B cell (primary cell): ENCODE results near the gene TRPV6. TPM values are rescaled to one million over a fixed set of nuclear protein-coding genes. Genes with fewer than 3 reads are reported as not detected.

Source experiments
- ATAC-seq: fragments of 200-7000 bp; cut with Tn5 transposase; one replicate; pipeline ENCODE4 v1.10.0; 2021; ENCODE audit warnings: low read depth, mild to moderate bottlenecking, moderate number of reproducible peaks, moderate library complexity
- CTCF ChIA-PET: fragments of 350-600 bp; sonication (Branson Sonifier 250); formaldehyde crosslinking; loops from one replicate; lab custom pipeline; 2021; ENCODE audit warnings: antibody characterized with exemption, inconsistent platforms; lab: Charles Lee
- POLR2A ChIA-PET: fragments of 350-600 bp; sonication (Branson Sonifier 250); formaldehyde crosslinking; loops from one replicate; lab custom pipeline; 2021; ENCODE audit warnings: antibody characterized with exemption; lab: Charles Lee
- DNase-seq: peaks from one replicate; pipeline ENCODE4 v3.0.0; 2013
- H2AFZ ChIP-seq: 2 replicates; pipeline ENCODE4 v1.6.1; 2012; ENCODE audit warnings: mild to moderate bottlenecking, low read depth, low read length; ENCODE audit not compliant: insufficient read depth, poor library complexity, severe bottlenecking
- H3K27ac ChIP-seq, 2 donors: 1 replicate in 1 of 2; 2 replicates in 1 of 2; pipeline ENCODE4 v1.5.1; 2012 to 2013; ENCODE audit warnings: low read length in 2 of 2, mild to moderate bottlenecking in 2 of 2, moderate library complexity in 1 of 2
- H3K27me3 ChIP-seq, 4 experiments: fragments of 200-600 bp in 1 of 4; sonication (generic) in 1 of 4; replicated peaks in 1 of 4; 1 replicate in 2 of 4; 2 replicates in 2 of 4; pipeline versions ENCODE4 v1.6.1 to v1.7.0; 2013 to 2016; ENCODE audit warnings: low read length in 3 of 4, mild to moderate bottlenecking in 2 of 4, mixed read lengths in 1 of 4, moderate library complexity in 1 of 4; ENCODE audit not compliant: insufficient read depth in 4 of 4, control insufficient read depth in 3 of 4; ENCODE audit errors: control extremely low read depth in 1 of 4
- H3K36me3 ChIP-seq, 2 experiments: replicated peaks in 1 of 2; 1 replicate in 1 of 2; 2 replicates in 1 of 2; pipeline versions ENCODE4 v1.6.1 to v1.7.1; 2013; ENCODE audit warnings: low read length in 1 of 2; ENCODE audit not compliant: insufficient read depth in 2 of 2, control insufficient read depth in 1 of 2; ENCODE audit errors: control extremely low read depth in 1 of 2, extremely low read depth in 1 of 2
- H3K4me1 ChIP-seq, 2 donors: fragments of 200-600 bp in 1 of 2; sonication (generic) in 1 of 2; 1 replicate in 1 of 2; 2 replicates in 1 of 2; pipeline versions ENCODE4 v1.5.1 to v1.6.1; 2013 to 2017; ENCODE audit warnings: low read length in 2 of 2; ENCODE audit not compliant: control insufficient read depth in 2 of 2, insufficient read depth in 2 of 2
- H3K4me2 ChIP-seq: replicated peaks from 2 replicates; pipeline ENCODE3; 2012; ENCODE audit warnings: mild to moderate bottlenecking, low read depth, low read length; ENCODE audit not compliant: poor library complexity, severe bottlenecking
- H3K4me3 ChIP-seq, 5 experiments: fragments of 200-600 bp in 1 of 5; sonication (generic) in 1 of 5; 1 replicate in 3 of 5; 2 replicates in 2 of 5; pipeline versions ENCODE4 v1.5.1 to v1.7.0; 2011 to 2016; ENCODE audit warnings: low read length in 4 of 5, mild to moderate bottlenecking in 4 of 5, low read depth in 2 of 5, control low read depth in 1 of 5, moderate library complexity in 1 of 5; ENCODE audit not compliant: insufficient read depth in 1 of 5; ENCODE audit errors: control extremely low read depth in 1 of 5, extremely low read depth in 1 of 5
- H3K79me2 ChIP-seq: fragments of 200-600 bp; sonication (generic); one replicate; pipeline ENCODE4 v1.6.0; 2016; ENCODE audit warnings: low read length; ENCODE audit not compliant: control insufficient read depth, insufficient read depth
- H3K9ac ChIP-seq: fragments of 200-600 bp; sonication (generic); 2 replicates; pipeline ENCODE4 v1.6.1; 2017; ENCODE audit warnings: mild to moderate bottlenecking, low read length, moderate library complexity
- H3K9me3 ChIP-seq, 3 donors: one replicate each; pipeline versions ENCODE4 v1.6.1 to v1.7.1; 2013; ENCODE audit warnings: low read length in 2 of 3; ENCODE audit not compliant: control insufficient read depth in 2 of 3, insufficient read depth in 1 of 3; ENCODE audit errors: control extremely low read depth in 1 of 3
- H4K20me1 ChIP-seq: 2 replicates; pipeline ENCODE4 v1.6.0; 2012; ENCODE audit warnings: mild to moderate bottlenecking, low read length; ENCODE audit not compliant: insufficient read depth, control insufficient read depth, poor library complexity, severe bottlenecking
- H3K27ac Mint-ChIP-seq: one replicate; pipeline ENCODE4 v1.8.0; 2021; ENCODE audit warnings: mixed read lengths
- H3K27me3 Mint-ChIP-seq: one replicate; pipeline ENCODE4 v1.8.0; 2021; ENCODE audit warnings: mixed read lengths
- H3K4me1 Mint-ChIP-seq: one replicate; pipeline ENCODE4 v1.8.0; 2021; ENCODE audit warnings: mixed read lengths
- H3K4me3 Mint-ChIP-seq: one replicate; pipeline ENCODE4 v1.8.0; 2021; ENCODE audit warnings: mixed read lengths
- H3K9me3 Mint-ChIP-seq: one replicate; pipeline ENCODE4 v1.8.0; 2022; ENCODE audit warnings: mixed read lengths; ENCODE audit not compliant: insufficient read depth
- EZH2 ChIP-seq: IDR thresholded peaks from 2 replicates; pipeline ENCODE4 v1.6.1; 2012; ENCODE audit warnings: borderline replicate concordance, low read depth, mild to moderate bottlenecking, moderate library complexity, low read length; ENCODE audit not compliant: insufficient read depth, poor library complexity, severe bottlenecking
- WGBS: methylation state at CpG from one replicate; pipeline ENCODE4 v1.1.5; 2013; ENCODE audit warnings: missing lambda C conversion rate; ENCODE audit not compliant: insufficient coverage; 5-methylcytosine and 5-hydroxymethylcytosine counted together
- intact Hi-C: fragments of 100-400 bp; cut with micrococcal nuclease; formaldehyde crosslinking; loops from one replicate; pipeline ENCODE4 v1.10.0; 2022
- polyA plus RNA-seq: library from polyadenylated mRNA; depleted of rRNA; stranded (reverse); fragments of >200 nt; gene quantifications from 2 replicates; pipeline ENCODE4 v1.2.3, GENCODE V29; 2012
- total RNA-seq, 2 donors: library from RNA; stranded (reverse); fragments of 120-200 nt in 1 of 2; gene quantifications; 1 replicate in 1 of 2; 2 replicates in 1 of 2; pipeline versions ENCODE4 v1.2.3 to v1.2.4, GENCODE V29; 2013 to 2022
- TF ChIP-seq, protein P1 (sequence below): fragments of 200-600 bp; IDR thresholded peaks from one replicate; pipeline ENCODE4 v1.8.0; 2022; ENCODE audit warnings: antibody characterized with exemption, mild to moderate bottlenecking

TRPV6 gene
- total and polyA plus RNA-seq, 2 donors (not counting 1 experiment from before 2014, with no cell fraction given), result not detected

DNA sequence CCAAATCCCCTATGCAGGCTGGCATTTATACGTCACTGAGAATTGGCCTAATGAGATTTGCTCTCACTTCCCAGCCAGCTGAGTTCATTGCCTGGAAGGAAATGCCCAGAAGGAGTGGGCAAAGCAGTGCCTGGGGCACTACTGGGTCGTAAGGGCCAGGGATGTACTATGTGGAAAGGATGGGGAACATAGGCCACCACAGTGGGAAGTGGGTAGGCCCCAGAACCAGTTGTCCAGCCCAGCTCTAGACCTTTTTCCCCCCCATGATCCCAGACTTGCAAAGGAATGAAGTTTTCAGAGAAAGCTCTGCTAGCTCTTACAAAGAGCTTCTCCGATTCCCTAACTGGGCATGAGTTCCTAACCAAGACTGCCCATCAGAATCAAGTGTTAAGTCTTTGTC is 34.1 kb upstream of the TRPV6 start:
- Histone ChIP-seq H3K79me2 (no peaks in the 10 kb centered on the region), H4K20me1 (no peaks in the 10 kb centered on the region), H2AFZ (no peak overlapping the region), H3K4me1 (no peaks in the 10 kb centered on the region), H3K9me3 (no peaks in the 10 kb centered on the region), H3K27ac (no peak overlapping the region), H3K4me2 (no peak overlapping the region), H3K27me3 (peaks cover 0 to 4% (median 0%) of the 10 kb centered on the region in 4 experiments), H3K4me3 (no peak overlapping the region), H3K36me3 (no peaks in the 10 kb centered on the region), H3K9ac (no peak overlapping the region)
- Mint-ChIP-seq H3K27me3 (peaks cover 17% of the 10 kb centered on the region), H3K27ac (no peak overlapping the region), H3K4me1 (no peaks in the 10 kb centered on the region), H3K9me3 (no peaks in the 10 kb centered on the region), H3K4me3 (no peak overlapping the region)
- 93% methylated on average over 3 of the region's 3 CpGs for WGBS
- ChIA-PET POLR2A (interaction anchor here (0.6 kb wide), 1 partner anchor 267 kb away, joined by 4 read pairs; no protein-coding TSS in a partner anchor), CTCF (interaction anchor here (1.3 kb wide), 1 partner anchor 10 kb away, joined by 3 read pairs; no protein-coding TSS in a partner anchor)
- DNase-seq (no peak), ATAC-seq (no peak)
- intact Hi-C loops, result no loop called here
- TF ChIP-seq, protein P1, sequence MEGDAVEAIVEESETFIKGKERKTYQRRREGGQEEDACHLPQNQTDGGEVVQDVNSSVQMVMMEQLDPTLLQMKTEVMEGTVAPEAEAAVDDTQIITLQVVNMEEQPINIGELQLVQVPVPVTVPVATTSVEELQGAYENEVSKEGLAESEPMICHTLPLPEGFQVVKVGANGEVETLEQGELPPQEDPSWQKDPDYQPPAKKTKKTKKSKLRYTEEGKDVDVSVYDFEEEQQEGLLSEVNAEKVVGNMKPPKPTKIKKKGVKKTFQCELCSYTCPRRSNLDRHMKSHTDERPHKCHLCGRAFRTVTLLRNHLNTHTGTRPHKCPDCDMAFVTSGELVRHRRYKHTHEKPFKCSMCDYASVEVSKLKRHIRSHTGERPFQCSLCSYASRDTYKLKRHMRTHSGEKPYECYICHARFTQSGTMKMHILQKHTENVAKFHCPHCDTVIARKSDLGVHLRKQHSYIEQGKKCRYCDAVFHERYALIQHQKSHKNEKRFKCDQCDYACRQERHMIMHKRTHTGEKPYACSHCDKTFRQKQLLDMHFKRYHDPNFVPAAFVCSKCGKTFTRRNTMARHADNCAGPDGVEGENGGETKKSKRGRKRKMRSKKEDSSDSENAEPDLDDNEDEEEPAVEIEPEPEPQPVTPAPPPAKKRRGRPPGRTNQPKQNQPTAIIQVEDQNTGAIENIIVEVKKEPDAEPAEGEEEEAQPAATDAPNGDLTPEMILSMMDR, result no peak
- no peak for TF ChIP-seq EZH2

DNA sequence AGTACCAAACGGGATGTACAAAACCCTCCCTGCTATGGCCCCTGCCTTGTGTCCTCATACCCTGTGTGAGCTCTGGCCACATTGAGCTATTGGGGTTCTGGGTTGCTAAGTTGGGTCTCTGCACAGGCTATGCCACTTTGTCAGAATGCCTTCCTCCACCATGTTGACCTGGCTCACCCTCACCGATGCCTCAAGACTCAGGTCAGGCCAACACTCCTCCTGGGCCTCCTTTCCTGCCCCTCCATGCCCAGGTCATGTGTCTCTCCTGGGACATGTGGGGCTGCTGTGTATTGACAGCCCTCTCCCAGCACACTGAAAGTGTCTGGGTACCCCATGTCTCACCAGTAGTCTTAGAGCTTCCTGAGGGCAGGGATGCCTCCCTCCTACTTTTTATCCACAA is 33.4 kb upstream of the TRPV6 start:
- Histone ChIP-seq H3K36me3 (no peaks in the 10 kb centered on the region), H3K9me3 (no peaks in the 10 kb centered on the region), H3K4me2 (no peak overlapping the region), H3K9ac (no peak overlapping the region), H2AFZ (no peak overlapping the region), H3K79me2 (no peaks in the 10 kb centered on the region), H3K27me3 (peaks cover 0 to 4% (median 0%) of the 10 kb centered on the region in 4 experiments), H3K4me1 (no peaks in the 10 kb centered on the region), H4K20me1 (no peaks in the 10 kb centered on the region), H3K27ac (no peak overlapping the region), H3K4me3 (no peak overlapping the region)
- intact Hi-C loops, result no loop called here
- ChIA-PET POLR2A (no interaction called here), CTCF (interaction anchor here (1.3 kb wide), 1 partner anchor 9 kb away, joined by 3 read pairs; no protein-coding TSS in a partner anchor)
- Mint-ChIP-seq H3K27me3 (peaks cover 24% of the 10 kb centered on the region), H3K9me3 (no peaks in the 10 kb centered on the region), H3K27ac (no peak overlapping the region), H3K4me1 (no peaks in the 10 kb centered on the region), H3K4me3 (no peak overlapping the region)
- WGBS, result 100% methylated on average over 1 of the region's 2 CpGs
- TF ChIP-seq EZH2, result no peak
- TF ChIP-seq, protein P1, result no peak
- DNase-seq (no peak), ATAC-seq (no peak)
